Loucy (cell line): ENCODE measurements around the gene TRPM3.

ENCODE experiments used
- H2AFZ ChIP-seq: fragments of 200-600 bp; sonication (generic); 2 replicates; pipeline ENCODE4 v1.6.0; 2016; ENCODE audit warnings: antibody characterized with exemption, mild to moderate bottlenecking, low read length, moderate library complexity
- H3F3A ChIP-seq: fragments of 200-600 bp; 2 replicates; pipeline ENCODE4 v1.6.0; 2016; ENCODE audit warnings: antibody characterized with exemption, low read depth, mild to moderate bottlenecking
- H3K27me3 ChIP-seq: fragments of 200-600 bp; sonication (generic); 2 replicates; pipeline ENCODE4 v1.6.1; 2014; ENCODE audit warnings: low read length, mild to moderate bottlenecking; ENCODE audit not compliant: insufficient read depth, poor library complexity, severe bottlenecking
- H3K36me3 ChIP-seq: fragments of 200-600 bp; sonication (generic); 2 replicates; pipeline ENCODE4 v1.6.1; 2016; ENCODE audit warnings: low read length; ENCODE audit not compliant: insufficient read depth
- H3K4me1 ChIP-seq: fragments of 200-600 bp; sonication (generic); 2 replicates; pipeline ENCODE4 v1.5.1; 2014; ENCODE audit warnings: low read length, mild to moderate bottlenecking; ENCODE audit not compliant: insufficient read depth, poor library complexity, severe bottlenecking
- H3K4me2 ChIP-seq: fragments of 200-600 bp; sonication (generic); 2 replicates; pipeline ENCODE4 v1.6.0; 2014; ENCODE audit warnings: antibody characterized with exemption, low read length, low read depth, mild to moderate bottlenecking; ENCODE audit not compliant: poor library complexity, severe bottlenecking
- H3K4me3 ChIP-seq: fragments of 200-600 bp; sonication (generic); 2 replicates; pipeline ENCODE4 v1.5.1; 2014; ENCODE audit warnings: low read length, mild to moderate bottlenecking, mixed read lengths; ENCODE audit not compliant: poor library complexity, severe bottlenecking
- H3K79me2 ChIP-seq: fragments of 200-600 bp; sonication (generic); 2 replicates; pipeline ENCODE4 v1.6.1; 2014; ENCODE audit warnings: low read length; ENCODE audit not compliant: insufficient read depth
- H3K9ac ChIP-seq: fragments of 200-600 bp; sonication (generic); 2 replicates; pipeline ENCODE4 v1.6.0; 2014; ENCODE audit warnings: mild to moderate bottlenecking, low read depth, low read length, moderate library complexity; ENCODE audit not compliant: poor library complexity, severe bottlenecking
- H3K9me2 ChIP-seq: fragments of 200-600 bp; sonication (generic); replicated peaks from 2 replicates; pipeline ENCODE4 v1.6.1; 2016; ENCODE audit warnings: low read depth, low read length, mixed read lengths
- H3K9me3 ChIP-seq: fragments of 200-600 bp; sonication (generic); 2 replicates; pipeline ENCODE4 v1.6.1; 2014; ENCODE audit warnings: mild to moderate bottlenecking, antibody characterized with exemption, low read length, low read depth; ENCODE audit not compliant: insufficient read depth
- H4K20me1 ChIP-seq: fragments of 200-600 bp; sonication (generic); 2 replicates; pipeline ENCODE4 v1.6.0; 2014; ENCODE audit warnings: antibody characterized with exemption, low read length, mild to moderate bottlenecking; ENCODE audit not compliant: insufficient read depth, poor library complexity, severe bottlenecking
- EZH2phosphoT487 ChIP-seq: fragments of 200-600 bp; IDR thresholded peaks from 2 replicates; pipeline ENCODE4 v1.6.1; 2018; ENCODE audit warnings: antibody characterized with exemption, mild to moderate bottlenecking, moderate library complexity, borderline replicate concordance
- TF ChIP-seq, protein P1 (sequence below): fragments of 200-600 bp; sonication (generic); conservative IDR thresholded peaks from 2 replicates; pipeline ENCODE4 v1.5.1; 2014; ENCODE audit warnings: mild to moderate bottlenecking, antibody characterized with exemption, low read length

The TRPM3 gene

DNA sequence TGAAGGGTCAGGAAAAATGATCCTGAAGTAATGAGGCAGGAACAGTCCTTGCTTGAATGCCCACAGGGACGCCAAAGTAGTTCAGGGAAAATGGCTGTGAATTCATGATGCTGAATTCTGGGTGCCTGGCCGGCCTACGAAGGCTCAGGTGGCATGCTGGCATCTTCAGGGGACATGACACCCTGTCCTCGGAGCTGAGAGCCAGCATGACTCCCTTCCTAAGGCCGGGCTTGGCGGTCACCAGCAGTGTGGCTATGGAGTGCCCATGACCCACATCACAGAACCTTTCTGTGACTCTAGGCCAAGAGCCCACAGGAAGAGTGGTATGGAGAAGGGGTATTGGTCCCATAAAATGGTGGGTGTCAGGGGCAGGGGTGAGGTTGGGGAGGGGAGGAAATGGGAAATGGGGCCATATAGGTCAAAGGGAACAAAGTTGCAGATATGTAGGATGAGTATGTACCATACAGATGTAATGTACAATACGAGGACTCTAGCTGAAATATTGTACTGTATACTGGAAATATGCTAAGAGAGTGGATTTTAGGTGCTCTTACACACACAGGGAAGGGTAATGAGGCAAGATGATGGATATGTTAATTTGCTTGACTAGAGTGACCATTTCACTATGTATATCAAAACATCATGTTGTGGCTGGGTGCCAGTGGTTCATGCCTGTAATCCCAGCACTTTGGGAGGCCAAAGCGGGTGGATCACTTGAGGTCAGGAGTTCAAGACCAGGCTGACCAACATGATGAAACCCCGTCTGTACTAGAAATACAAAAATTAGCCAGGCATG, 504.2 kb downstream of the TRPM3 start:
- Histone ChIP-seq H3K4me1 (no peaks in the 10 kb centered on the region), H3K4me3 (no peak overlapping the region), H2AFZ (no peak overlapping the region), H3K27me3 (no peaks in the 10 kb centered on the region), H3K9ac (no peak overlapping the region), H3K36me3 (no peaks in the 10 kb centered on the region), H3K79me2 (no peaks in the 10 kb centered on the region), H3F3A (no peaks in the 10 kb centered on the region), H3K4me2 (no peak overlapping the region), H3K9me3 (no peaks in the 10 kb centered on the region), H4K20me1 (no peaks in the 10 kb centered on the region), H3K9me2 (no peaks in the 10 kb centered on the region)
- no peak for TF ChIP-seq EZH2phosphoT487
- TF ChIP-seq, protein P1, sequence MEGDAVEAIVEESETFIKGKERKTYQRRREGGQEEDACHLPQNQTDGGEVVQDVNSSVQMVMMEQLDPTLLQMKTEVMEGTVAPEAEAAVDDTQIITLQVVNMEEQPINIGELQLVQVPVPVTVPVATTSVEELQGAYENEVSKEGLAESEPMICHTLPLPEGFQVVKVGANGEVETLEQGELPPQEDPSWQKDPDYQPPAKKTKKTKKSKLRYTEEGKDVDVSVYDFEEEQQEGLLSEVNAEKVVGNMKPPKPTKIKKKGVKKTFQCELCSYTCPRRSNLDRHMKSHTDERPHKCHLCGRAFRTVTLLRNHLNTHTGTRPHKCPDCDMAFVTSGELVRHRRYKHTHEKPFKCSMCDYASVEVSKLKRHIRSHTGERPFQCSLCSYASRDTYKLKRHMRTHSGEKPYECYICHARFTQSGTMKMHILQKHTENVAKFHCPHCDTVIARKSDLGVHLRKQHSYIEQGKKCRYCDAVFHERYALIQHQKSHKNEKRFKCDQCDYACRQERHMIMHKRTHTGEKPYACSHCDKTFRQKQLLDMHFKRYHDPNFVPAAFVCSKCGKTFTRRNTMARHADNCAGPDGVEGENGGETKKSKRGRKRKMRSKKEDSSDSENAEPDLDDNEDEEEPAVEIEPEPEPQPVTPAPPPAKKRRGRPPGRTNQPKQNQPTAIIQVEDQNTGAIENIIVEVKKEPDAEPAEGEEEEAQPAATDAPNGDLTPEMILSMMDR, result no peak

DNA sequence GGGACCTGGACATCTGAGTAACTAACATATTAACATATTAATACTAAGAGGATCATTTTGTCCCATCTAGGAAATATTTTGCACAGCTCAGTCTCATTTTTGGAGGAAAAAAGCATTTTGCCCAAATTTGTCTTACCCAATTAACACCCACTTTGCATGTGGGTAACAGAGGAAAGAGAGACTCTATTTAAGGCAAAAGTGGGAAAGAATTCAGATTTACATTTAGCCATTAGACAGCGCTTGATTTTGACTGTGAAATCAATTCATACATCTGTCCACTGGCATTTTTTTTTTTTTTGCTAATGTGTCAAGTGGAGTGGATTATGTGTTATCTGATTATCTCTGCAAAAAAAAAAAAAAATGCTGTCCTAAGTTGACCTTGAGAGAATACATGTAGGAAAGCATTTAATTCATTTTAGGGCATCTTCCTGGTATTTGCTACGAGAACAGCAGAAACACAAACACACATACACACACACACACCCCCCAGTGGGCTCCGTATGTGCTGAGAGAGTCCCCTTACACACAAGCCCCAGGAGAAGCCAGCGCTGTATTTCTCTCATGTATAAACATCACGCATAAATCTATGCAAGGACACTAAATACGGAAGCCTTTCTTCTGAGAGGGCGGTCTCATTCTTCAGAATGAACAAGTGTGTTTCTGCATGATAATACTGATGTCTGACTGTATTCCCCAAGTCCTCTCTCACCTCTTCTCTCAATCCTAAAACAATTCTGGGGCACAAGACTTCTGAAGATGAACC, 505.0 kb downstream of the TRPM3 start:
- Histone ChIP-seq H3K36me3 (no peaks in the 10 kb centered on the region), H3K27me3 (no peaks in the 10 kb centered on the region), H3K4me3 (no peak overlapping the region), H4K20me1 (no peaks in the 10 kb centered on the region), H2AFZ (no peak overlapping the region), H3K9ac (no peak overlapping the region), H3K9me3 (no peaks in the 10 kb centered on the region), H3K4me1 (no peaks in the 10 kb centered on the region), H3F3A (no peaks in the 10 kb centered on the region), H3K79me2 (no peaks in the 10 kb centered on the region), H3K9me2 (no peaks in the 10 kb centered on the region), H3K4me2 (no peak overlapping the region)
- no peak for TF ChIP-seq EZH2phosphoT487
- TF ChIP-seq, protein P1, result no peak

DNA sequence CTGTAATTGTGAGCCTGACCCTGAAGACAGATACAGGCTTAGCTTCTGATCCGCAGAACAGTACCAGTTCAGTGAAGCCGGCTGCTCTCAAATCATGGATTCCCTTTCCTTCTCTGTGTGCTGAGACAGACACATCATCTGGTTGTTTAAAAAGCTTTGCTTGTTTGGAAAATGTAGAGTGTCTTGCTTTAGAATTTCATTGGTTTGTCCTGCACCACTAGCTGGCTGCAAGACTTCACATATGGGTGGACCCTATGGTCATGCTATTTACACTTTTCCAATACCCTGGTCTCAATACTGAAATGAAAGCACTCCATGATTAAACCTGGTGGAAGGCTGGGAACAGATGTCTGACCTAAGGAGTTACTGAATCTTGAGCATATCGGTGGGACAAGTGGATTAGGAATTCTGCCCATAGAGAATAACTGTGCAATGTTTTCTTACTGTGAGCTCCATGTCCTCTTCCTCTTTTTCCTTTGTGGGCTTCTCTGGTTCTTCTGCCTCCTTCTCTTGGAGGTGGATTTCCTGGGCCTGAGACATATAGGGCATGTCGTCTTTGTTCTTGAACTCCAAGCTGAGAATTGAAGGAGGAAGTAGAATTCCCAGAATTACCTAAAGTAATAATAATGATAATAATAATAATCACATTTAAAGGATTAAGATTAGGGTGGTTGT, 505.8 kb downstream of the TRPM3 start:
- Histone ChIP-seq H2AFZ (no peak overlapping the region), H3K4me1 (no peaks in the 10 kb centered on the region), H3K9me3 (no peaks in the 10 kb centered on the region), H4K20me1 (no peaks in the 10 kb centered on the region), H3K9ac (no peak overlapping the region), H3K36me3 (no peaks in the 10 kb centered on the region), H3K27me3 (no peaks in the 10 kb centered on the region), H3K4me3 (no peak overlapping the region), H3K4me2 (no peak overlapping the region), H3K79me2 (no peaks in the 10 kb centered on the region), H3K9me2 (no peaks in the 10 kb centered on the region), H3F3A (no peaks in the 10 kb centered on the region)
- no peak for TF ChIP-seq EZH2phosphoT487
- TF ChIP-seq, protein P1, result no peak
